HepG2 (cell line): ENCODE measurements around the gene UBE2Q1. TPM values are rescaled to one million over a fixed set of nuclear protein-coding genes. Genes with fewer than 3 reads are reported as not detected.

Experiments
- ATAC-seq: fragments of 200-7000 bp; cut with Tn5 transposase; 3 replicates; pipeline ENCODE4 v1.9.1; 2020; ENCODE audit warnings: mild to moderate bottlenecking, moderate library complexity
- BruUV-seq: library from RNA; stranded (reverse); fragments of 400-500 nt; replicated peaks from 2 replicates; lab custom pipeline; 2021; lab: Mats Ljungman, UMichigan
- CTCF ChIA-PET: fragments of 300-600 bp; formaldehyde crosslinking; extraction: SDS; loops from one replicate; lab custom pipeline; 2021; ENCODE audit warnings: low total read pairs, inconsistent platforms, low intra/inter-chr PET ratio; lab: Yijun Ruan, JAX
- POLR2A ChIA-PET: fragments of 350-600 bp; sonication (Branson Sonifier 250); formaldehyde crosslinking; loops from one replicate; lab custom pipeline; 2020; ENCODE audit warnings: antibody characterized with exemption, inconsistent platforms; lab: Yijun Ruan, JAX
- DNase-seq: peaks from one replicate; pipeline ENCODE4 v3.0.0-alpha.2; 2015; ENCODE audit warnings: low spot score
- FAIRE-seq: peaks from 3 replicates; lab custom pipeline; 2011; peaks lifted over from hg19 to GRCh38; lab: Jason Lieb, UNC
- H2AFZ ChIP-seq: one replicate; pipeline ENCODE4 v1.6.1; 2011; ENCODE audit warnings: low read length, inconsistent platforms
- H3K27ac ChIP-seq: fragments of 300-600 bp; 3 replicates; pipeline ENCODE4 v1.8.0; 2011; ENCODE audit warnings: mixed run types, mild to moderate bottlenecking, mixed read lengths, low read length, inconsistent platforms; ENCODE audit not compliant: insufficient read depth; ENCODE audit errors: extremely low read length
- H3K27me3 ChIP-seq, 2 experiments: fragments of 200-600 bp in 1 of 2; 2 replicates in 1 of 2; 3 replicates in 1 of 2; pipeline versions ENCODE4 v1.6.0 to v1.8.0; 2011; ENCODE audit warnings: low read length in 2 of 2, mild to moderate bottlenecking in 2 of 2, moderate library complexity in 2 of 2, inconsistent platforms in 1 of 2; ENCODE audit not compliant: insufficient read depth in 2 of 2, control insufficient read depth in 1 of 2
- H3K36me3 ChIP-seq, 2 experiments: fragments of 200-600 bp in 1 of 2; replicated peaks in 1 of 2; 2 replicates in 1 of 2; 3 replicates in 1 of 2; pipeline versions ENCODE4 v1.5.1 to v1.8.0; 2011; ENCODE audit warnings: low read length in 2 of 2, inconsistent platforms in 1 of 2; ENCODE audit not compliant: insufficient read depth in 2 of 2, control insufficient read depth in 1 of 2
- H3K4me1 ChIP-seq: 2 replicates; pipeline ENCODE4 v1.5.1; 2012; ENCODE audit warnings: low read length, inconsistent platforms; ENCODE audit not compliant: insufficient read depth
- H3K4me2 ChIP-seq: 2 replicates; pipeline ENCODE4 v1.6.0; 2011; ENCODE audit warnings: low read depth, low read length, inconsistent platforms
- H3K4me3 ChIP-seq, 3 experiments: fragments of 200-600 bp in 1 of 3; sonication (generic), shearing (Covaris generic) in 1 of 3; replicated peaks in 1 of 3; 2 replicates each; pipeline ENCODE4 v1.5.1; 2011 to 2016; ENCODE audit warnings: low read length in 3 of 3, inconsistent platforms in 2 of 3, low read depth in 2 of 3, mild to moderate bottlenecking in 2 of 3, control low read depth in 1 of 3, mixed read lengths in 1 of 3; ENCODE audit not compliant: insufficient read depth in 1 of 3
- H3K79me2 ChIP-seq: one replicate; pipeline ENCODE4 v1.6.1; 2011; ENCODE audit warnings: low read length, inconsistent platforms; ENCODE audit not compliant: insufficient read depth
- H3K9ac ChIP-seq: 2 replicates; pipeline ENCODE4 v1.6.0; 2011; ENCODE audit warnings: mild to moderate bottlenecking, low read depth, low read length, inconsistent platforms; ENCODE audit not compliant: insufficient read depth
- H3K9me3 ChIP-seq: 2 replicates; pipeline ENCODE4 v1.5.1; 2012; ENCODE audit warnings: mild to moderate bottlenecking, low read length
- H4K20me1 ChIP-seq: 2 replicates; pipeline ENCODE4 v1.6.0; 2011; ENCODE audit warnings: inconsistent platforms, mild to moderate bottlenecking, low read length, moderate library complexity; ENCODE audit not compliant: insufficient read depth
- AGO2 ChIP-seq: fragments of 200-400 bp; formaldehyde crosslinking; optimal IDR thresholded peaks from 2 replicates; pipeline ENCODE3; 2017; ENCODE audit warnings: mild to moderate bottlenecking, low read depth, low read length, moderate library complexity
- AHR ChIP-seq: IDR thresholded peaks from 2 replicates; pipeline ENCODE4 v1.6.1; 2018; ENCODE audit warnings: missing genetic modification reagents, missing compliant biosample characterization
- FIP1L1 ChIP-seq: fragments of 200-400 bp; formaldehyde crosslinking; IDR thresholded peaks from 2 replicates; pipeline ENCODE4 v1.6.1; 2018; ENCODE audit warnings: low read depth, mild to moderate bottlenecking, low read length, moderate library complexity, borderline replicate concordance; ENCODE audit not compliant: insufficient read depth
- FOXA3 ChIP-seq: IDR thresholded peaks from 2 replicates; pipeline ENCODE4 v1.6.1; 2016; ENCODE audit warnings: missing genetic modification reagents, missing compliant biosample characterization
- GATAD1 ChIP-seq: IDR thresholded peaks from 2 replicates; pipeline ENCODE4 v1.6.1; 2016; ENCODE audit warnings: missing genetic modification reagents, missing compliant biosample characterization
- IKZF4 ChIP-seq: sonication (generic); formaldehyde crosslinking; IDR thresholded peaks from 2 replicates; pipeline ENCODE4 v1.5.1; 2020; ENCODE audit warnings: borderline replicate concordance, mild to moderate bottlenecking, low read depth, missing genetic modification reagents; ENCODE audit errors: not compliant biosample characterization
- MYPOP ChIP-seq: sonication (generic); formaldehyde crosslinking; IDR thresholded peaks from 2 replicates; pipeline ENCODE4 v1.8.1; 2023; ENCODE audit warnings: mild to moderate bottlenecking, moderate library complexity, missing genetic modification reagents
- PAF1 ChIP-seq: IDR thresholded peaks from 2 replicates; pipeline ENCODE4 v1.6.1; 2016; ENCODE audit warnings: missing genetic modification reagents, missing compliant biosample characterization
- PHF8 ChIP-seq: sonication (generic); formaldehyde crosslinking; IDR thresholded peaks from 2 replicates; pipeline ENCODE4 v1.5.0; 2020; ENCODE audit warnings: missing genetic modification reagents
- POLR2AphosphoS5 ChIP-seq: IDR thresholded peaks from 2 replicates; pipeline ENCODE4 v1.6.1; 2012; ENCODE audit warnings: low read depth, low read length
- SMARCC2 ChIP-seq: fragments of 450-650 bp; IDR thresholded peaks from 2 replicates; pipeline ENCODE4 v1.6.1; 2017; ENCODE audit warnings: antibody characterized with exemption, mild to moderate bottlenecking
- TP53 ChIP-seq: sonication (generic); formaldehyde crosslinking; conservative IDR thresholded peaks from 2 replicates; pipeline ENCODE4 v1.4.0; 2020; ENCODE audit warnings: missing genetic modification reagents
- ZBTB21 ChIP-seq: sonication (generic); formaldehyde crosslinking; IDR thresholded peaks from 2 replicates; pipeline ENCODE4 v1.4.0; 2020; ENCODE audit warnings: missing genetic modification reagents
- ZFYVE20 ChIP-seq: sonication (generic); formaldehyde crosslinking; IDR thresholded peaks from 2 replicates; pipeline ENCODE4 v1.8.0; 2023; ENCODE audit warnings: low read depth, mild to moderate bottlenecking, moderate library complexity, missing genetic modification reagents, borderline replicate concordance
- ZNF530 ChIP-seq: sonication (generic); formaldehyde crosslinking; IDR thresholded peaks from 2 replicates; pipeline ENCODE4 v1.5.0; 2020; ENCODE audit warnings: low read depth, mild to moderate bottlenecking, missing genetic modification reagents
- ZNF543 ChIP-seq: sonication (generic); formaldehyde crosslinking; IDR thresholded peaks from 2 replicates; pipeline ENCODE4 v1.4.0; 2020; ENCODE audit warnings: mild to moderate bottlenecking, missing genetic modification reagents
- ZNF713 ChIP-seq: sonication (generic); formaldehyde crosslinking; IDR thresholded peaks from 2 replicates; pipeline ENCODE4 v1.4.0; 2020; ENCODE audit warnings: mild to moderate bottlenecking, missing genetic modification reagents
- WGBS: methylation state at CpG from one replicate; pipeline ENCODE4 v1.1.6; 2017; ENCODE audit warnings: low lambda C conversion rate; 5-methylcytosine and 5-hydroxymethylcytosine counted together
- in situ Hi-C: cut with HindIII; loops from 2 replicates; pipeline ENCODE4 v1.10.0; 2017; ENCODE audit warnings: low pct_unique_long_range_greater_than_20kb; ENCODE audit not compliant: extremely low pct_ligation_motif_present
- intact Hi-C: fragments of 100-400 bp; cut with micrococcal nuclease; formaldehyde crosslinking; loops from one replicate; pipeline ENCODE4 v1.10.0; 2022; ENCODE audit not compliant: unreplicated experiment
- polyA plus RNA-seq, 8 experiments: library from polyadenylated mRNA; depleted of rRNA in 3 of 8; stranded (reverse) in 7 of 8; unstranded in 1 of 8; fragments of >200 nt; fragmentation: Illumina TruSeq in 4 of 8; extraction: Trizol in 4 of 8; gene quantifications; 2 replicates each; pipeline versions ENCODE4 v1.2.1 to v1.2.3, GENCODE V29; 2011 to 2016; ENCODE audit warnings: low read depth in 4 of 8, missing spikeins in 1 of 8, mixed read lengths in 1 of 8; ENCODE audit not compliant: insufficient read depth in 1 of 8
- total RNA-seq, 5 experiments: library from RNA; depleted of rRNA; stranded (reverse); fragments of >200 nt; fragmentation: Illumina TruSeq; extraction: Trizol; gene quantifications; 2 replicates each; pipeline ENCODE4 v1.2.3, GENCODE V29; 2016; ENCODE audit warnings: low read depth in 1 of 5
- TF ChIP-seq, protein P1 (sequence below): IDR thresholded peaks from 2 replicates; pipeline ENCODE4 v1.6.1; 2016
- TF ChIP-seq, protein P2 (sequence below): sonication (generic); formaldehyde crosslinking; IDR thresholded peaks from 2 replicates; pipeline ENCODE4 v1.5.1; 2020; ENCODE audit warnings: mild to moderate bottlenecking, missing genetic modification reagents

UBE2Q1 gene
- total and polyA plus RNA-seq, 2 of the 13 experiments (the other 11 are each of a cell fraction or from before 2014, with no cell fraction given): 11.7 to 41.7 TPM

DNA sequence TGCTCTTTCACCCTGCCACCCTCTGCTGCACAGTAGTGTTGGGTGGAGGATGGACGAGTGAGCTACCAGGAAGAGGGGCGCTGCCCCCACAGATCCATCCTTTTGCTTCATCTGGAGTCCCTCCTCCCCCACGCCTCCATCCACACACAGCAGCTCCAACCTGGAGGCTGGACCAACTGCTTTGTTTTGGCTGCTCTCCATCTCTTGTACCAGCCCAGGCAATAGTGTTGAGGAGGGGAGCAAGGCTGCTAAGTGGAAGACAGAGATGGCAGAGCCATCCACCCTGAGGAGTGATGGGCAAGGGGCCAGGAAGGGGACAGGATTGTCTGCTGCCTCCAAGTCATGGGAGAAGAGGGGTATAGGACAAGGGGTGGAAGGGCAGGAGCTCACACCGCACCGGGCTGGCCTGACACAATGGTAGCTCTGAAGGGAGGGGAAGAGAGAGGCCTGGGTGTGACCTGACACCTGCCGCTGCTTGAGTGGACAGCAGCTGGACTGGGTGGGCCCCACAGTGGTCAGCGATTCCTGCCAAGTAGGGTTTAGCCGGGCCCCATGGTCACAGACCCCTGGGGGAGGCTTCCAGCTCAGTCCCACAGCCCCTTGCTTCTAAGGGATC, 17.6 kb upstream of the UBE2Q1 start:
- no peak for TF ChIP-seq PHF8 (CRISPR knock-in tag)
- TF ChIP-seq FOXA3 (CRISPR knock-in tag): no peak
- peak; percentile 53 for TF ChIP-seq AGO2
- no peak for TF ChIP-seq FIP1L1
- TF ChIP-seq ZNF530: no peak
- no peak for TF ChIP-seq MYPOP (CRISPR knock-in tag)
- TF ChIP-seq, protein P1, sequence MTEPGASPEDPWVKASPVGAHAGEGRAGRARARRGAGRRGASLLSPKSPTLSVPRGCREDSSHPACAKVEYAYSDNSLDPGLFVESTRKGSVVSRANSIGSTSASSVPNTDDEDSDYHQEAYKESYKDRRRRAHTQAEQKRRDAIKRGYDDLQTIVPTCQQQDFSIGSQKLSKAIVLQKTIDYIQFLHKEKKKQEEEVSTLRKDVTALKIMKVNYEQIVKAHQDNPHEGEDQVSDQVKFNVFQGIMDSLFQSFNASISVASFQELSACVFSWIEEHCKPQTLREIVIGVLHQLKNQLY (CRISPR knock-in tag): no peak
- peak; percentile 66 for TF ChIP-seq PAF1
- TF ChIP-seq IKZF4: no peak
- TF ChIP-seq POLR2AphosphoS5: 0 out of 2 replicates have a peak, but pooled peaks have one; percentile 5
- TF ChIP-seq, protein P2, sequence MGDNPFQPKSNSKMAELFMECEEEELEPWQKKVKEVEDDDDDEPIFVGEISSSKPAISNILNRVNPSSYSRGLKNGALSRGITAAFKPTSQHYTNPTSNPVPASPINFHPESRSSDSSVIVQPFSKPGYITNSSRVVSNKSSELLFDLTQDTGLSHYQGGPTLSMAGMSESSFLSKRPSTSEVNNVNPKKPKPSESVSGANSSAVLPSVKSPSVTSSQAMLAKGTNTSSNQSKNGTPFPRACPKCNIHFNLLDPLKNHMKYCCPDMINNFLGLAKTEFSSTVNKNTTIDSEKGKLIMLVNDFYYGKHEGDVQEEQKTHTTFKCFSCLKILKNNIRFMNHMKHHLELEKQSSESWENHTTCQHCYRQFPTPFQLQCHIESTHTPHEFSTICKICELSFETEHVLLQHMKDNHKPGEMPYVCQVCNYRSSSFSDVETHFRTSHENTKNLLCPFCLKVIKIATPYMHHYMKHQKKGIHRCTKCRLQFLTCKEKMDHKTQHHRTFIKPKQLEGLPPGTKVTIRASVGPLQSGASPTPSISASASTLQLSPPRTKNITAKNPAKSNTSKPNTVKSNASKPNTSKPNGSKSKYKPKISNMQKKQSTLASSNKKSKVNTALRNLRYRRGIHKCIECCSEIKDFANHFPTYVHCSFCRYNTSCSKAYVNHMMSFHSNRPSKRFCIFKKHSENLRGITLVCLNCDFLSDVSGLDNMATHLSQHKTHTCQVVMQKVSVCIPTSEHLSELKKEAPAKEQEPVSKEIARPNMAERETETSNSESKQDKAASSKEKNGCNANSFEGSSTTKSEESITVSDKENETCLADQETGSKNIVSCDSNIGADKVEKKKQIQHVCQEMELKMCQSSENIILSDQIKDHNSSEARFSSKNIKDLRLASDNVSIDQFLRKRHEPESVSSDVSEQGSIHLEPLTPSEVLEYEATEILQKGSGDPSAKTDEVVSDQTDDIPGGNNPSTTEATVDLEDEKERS: no peak
- no peak for TF ChIP-seq AHR (CRISPR knock-in tag)
- TF ChIP-seq SMARCC2: no peak
- TF ChIP-seq ZBTB21 (CRISPR knock-in tag): no peak
- TF ChIP-seq ZFYVE20 (CRISPR knock-in tag): no peak
- no peak for TF ChIP-seq ZNF713 (CRISPR knock-in tag)
- TF ChIP-seq ZNF543 (CRISPR knock-in tag): no peak
- no peak for TF ChIP-seq GATAD1 (CRISPR knock-in tag)
- no peak for TF ChIP-seq TP53 (CRISPR knock-in tag)
- TF ChIP-seq, all 625 proteins: peak for 3
- ChIA-PET CTCF (no interaction called here), POLR2A (no interaction called here)
- Histone ChIP-seq H3K27ac (no peak overlapping the region), H3K4me1 (no peaks in the 10 kb centered on the region), H4K20me1 (no peaks in the 10 kb centered on the region), H2AFZ (no peak overlapping the region), H3K27me3 (peaks cover 0 to 3% of the 10 kb centered on the region in 2 experiments; a peak in 1 of 5 replicates), H3K79me2 (no peaks in the 10 kb centered on the region), H3K36me3 (peaks cover 3 to 20% of the 10 kb centered on the region in 2 experiments; a peak in 1 of 5 replicates), H3K4me3 (no peak overlapping the region), H3K9ac (no peak overlapping the region), H3K4me2 (no peak overlapping the region), H3K9me3 (no peaks in the 10 kb centered on the region)
- no TSS peak for BruUV-seq
- WGBS: 78% methylated on average over 6 of the region's 8 CpGs
- ATAC-seq: peak; percentile 5
- in situ Hi-C loops (no loop called here), intact Hi-C loops (no loop called here)
- FAIRE-seq: no peak
- no peak for DNase-seq
